DND-41 (cell line): ENCODE data around the gene TMEM63B.

Experiments used
- CTCF ChIP-seq: IDR thresholded peaks from 2 replicates; pipeline ENCODE4 v1.5.1; 2012; ENCODE audit warnings: borderline replicate concordance, low read length, moderate library complexity, mild to moderate bottlenecking; ENCODE audit not compliant: poor library complexity, severe bottlenecking; ENCODE audit errors: extremely low read depth
- EZH2 ChIP-seq: IDR thresholded peaks from 3 replicates; pipeline ENCODE4 v1.6.1; 2012; ENCODE audit warnings: borderline replicate concordance, low read depth, mild to moderate bottlenecking, moderate library complexity, low read length, inconsistent platforms; ENCODE audit not compliant: severe bottlenecking

GRCh38 chr6:44128020-44128917 is 915 bp downstream of the TMEM63B start:
- TF ChIP-seq CTCF, result no peak
- TF ChIP-seq EZH2, result no peak
